Urothelium cell line (cell line): Measurements from ENCODE around the gene NAPEPLD.
A peak's percentile ranks its signal among the peaks of the same experiment; 100 is the strongest.
"Not testable (repeated sequence)": the region's sequence is repeated elsewhere in the genome, so short reads cannot be mapped to it uniquely, and the experiment has no call there.

ENCODE experiments used
- DNase-seq: peaks from one replicate; pipeline ENCODE4 v3.0.0; 2011; ENCODE audit warnings: low spot score, mixed read lengths
- FAIRE-seq: peaks from 2 replicates; lab custom pipeline; 2011; peaks lifted over from hg19 to GRCh38; lab: Jason Lieb, UNC

NAPEPLD gene

DNA sequence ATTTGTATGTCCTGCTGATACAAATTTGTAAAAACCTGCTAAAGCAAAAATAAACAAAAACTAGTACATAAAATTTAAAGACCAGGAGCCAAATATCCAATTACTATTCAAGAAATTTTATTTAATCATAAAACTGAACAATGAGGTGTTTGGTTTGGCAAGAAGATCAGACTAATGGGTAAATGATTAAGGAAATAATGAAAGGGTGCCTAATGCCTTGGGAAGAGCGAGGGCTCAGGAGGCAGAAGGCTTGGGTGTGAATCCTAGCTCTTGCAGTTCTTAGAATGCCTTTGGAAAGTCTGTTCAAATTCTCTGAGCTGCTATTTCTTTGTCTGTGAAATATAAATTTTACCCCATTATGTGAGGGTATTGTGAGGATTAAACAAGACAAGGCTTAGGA is 32.4 kb downstream of the NAPEPLD start:
- FAIRE-seq (no peak), DNase-seq (no peak)

DNA sequence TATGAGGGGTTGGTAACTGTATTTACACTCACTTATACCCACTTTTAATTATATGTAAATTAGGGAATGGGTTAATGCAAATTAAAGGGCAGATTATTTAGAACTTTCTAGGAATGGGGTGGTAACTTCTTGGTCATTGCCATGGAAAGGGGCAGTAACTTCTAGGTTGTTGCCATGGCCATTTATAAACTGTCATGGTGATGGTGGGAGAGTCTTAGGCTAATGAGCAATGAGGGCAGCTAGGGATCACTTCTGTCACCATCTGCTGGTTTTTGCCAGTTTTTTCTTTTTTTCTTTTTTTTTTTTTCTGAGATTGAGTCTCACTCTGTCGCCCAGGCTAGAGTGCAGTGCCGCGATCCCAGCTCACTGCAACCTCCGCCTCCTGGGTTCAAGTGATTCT is 33.1 kb downstream of the NAPEPLD start:
- DNase-seq (no peak), FAIRE-seq (no peak)

DNA sequence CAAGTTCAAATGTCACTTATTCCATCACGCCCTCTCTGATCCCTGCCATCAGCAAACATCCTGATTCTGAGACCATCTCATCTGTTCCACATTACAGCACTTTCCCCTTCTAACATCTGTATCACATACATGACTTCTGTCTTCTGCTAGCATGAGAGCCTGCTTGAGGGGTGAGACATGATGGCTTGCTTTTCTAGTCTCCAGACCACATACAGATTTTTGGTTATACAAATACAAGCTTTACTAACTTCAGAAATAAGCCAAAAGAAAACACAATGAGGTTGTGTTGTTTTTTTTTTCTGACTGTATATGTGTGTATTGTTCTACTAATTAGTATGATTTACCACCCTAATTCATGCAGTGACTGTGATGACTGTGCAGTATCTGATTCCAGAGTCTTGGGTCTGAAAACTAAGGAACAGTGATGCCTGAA is 34.3 kb downstream of the NAPEPLD start:
- no peak for FAIRE-seq

DNA sequence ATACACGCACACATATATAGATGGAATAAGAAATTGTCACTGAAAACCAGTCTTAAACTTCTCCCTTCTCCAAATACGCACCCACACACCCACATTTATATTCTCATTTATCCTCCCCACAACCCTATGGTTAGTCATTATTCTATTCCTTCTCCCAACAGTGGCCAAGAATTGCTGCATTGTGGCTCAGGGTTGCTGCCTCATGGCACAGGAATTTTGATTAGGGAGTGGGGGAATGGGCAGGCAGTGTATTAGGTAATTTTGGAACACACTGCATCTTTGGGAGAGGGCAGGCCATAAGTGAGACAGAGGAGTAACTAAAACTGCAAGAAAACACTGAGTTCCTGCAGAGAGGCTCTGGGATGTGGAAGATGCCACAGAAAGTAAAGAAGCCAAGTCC is 35.7 kb downstream of the NAPEPLD start:
- FAIRE-seq, result peak; percentile 96
- peak; percentile 94 for DNase-seq

More for the DNA sequence above, 34.3 kb downstream of the NAPEPLD start:
- DNase-seq, result no peak

DNA sequence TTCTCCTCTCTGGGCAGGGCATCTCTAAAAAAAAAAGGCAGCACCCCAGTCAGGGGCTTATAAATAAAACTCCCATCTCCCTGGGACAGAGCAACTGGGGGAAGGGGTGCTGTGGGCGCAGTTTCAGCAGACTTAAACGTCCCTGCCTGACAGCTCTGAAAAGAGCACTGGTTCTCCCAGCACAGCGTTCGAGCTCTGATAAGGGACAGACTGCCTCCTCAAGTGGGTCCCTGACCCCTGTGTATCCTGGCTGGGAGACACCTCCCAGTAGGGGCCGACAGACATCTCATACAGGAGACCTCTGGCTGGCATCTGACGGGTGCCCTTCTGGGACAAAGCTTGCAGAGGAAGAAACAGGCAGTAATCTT is 42.2 kb downstream of the NAPEPLD start:
- FAIRE-seq, DNase-seq: not testable (repeated sequence)

DNA sequence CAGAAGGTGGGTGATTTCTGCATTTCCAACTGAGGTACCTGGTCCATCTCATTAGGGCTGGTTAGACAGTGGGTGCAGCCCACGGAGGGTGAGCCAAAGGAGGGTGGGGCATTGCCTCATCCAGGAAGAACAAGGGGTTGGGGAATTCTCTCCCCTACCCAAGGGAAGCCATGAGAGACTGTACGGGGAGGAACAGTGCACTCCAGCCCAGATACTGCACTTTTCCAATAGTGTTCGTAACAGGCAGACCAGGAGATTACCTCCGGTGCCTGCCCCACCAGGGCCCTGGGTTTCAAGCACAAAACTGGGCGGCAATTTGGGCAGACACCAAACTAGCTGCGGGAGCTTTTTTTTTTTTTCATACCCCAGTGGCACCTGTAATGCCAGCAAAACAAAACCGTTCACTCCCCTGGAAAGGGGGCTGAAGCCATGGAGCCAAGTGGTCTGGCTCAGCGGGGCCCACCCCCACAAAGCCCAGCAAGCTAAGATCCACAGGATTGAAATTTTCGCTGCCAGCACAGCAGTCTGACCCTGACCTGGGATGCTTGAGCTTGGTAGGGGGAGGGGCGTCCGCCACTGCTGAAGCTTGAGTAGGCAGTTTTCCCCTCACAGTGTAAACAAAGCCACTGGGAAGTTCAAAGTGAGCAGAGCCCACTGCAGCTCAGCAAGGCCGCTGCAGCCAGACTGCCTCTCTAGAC is 42.7 kb downstream of the NAPEPLD start:
- DNase-seq, result no peak
- FAIRE-seq, result no peak

DNA sequence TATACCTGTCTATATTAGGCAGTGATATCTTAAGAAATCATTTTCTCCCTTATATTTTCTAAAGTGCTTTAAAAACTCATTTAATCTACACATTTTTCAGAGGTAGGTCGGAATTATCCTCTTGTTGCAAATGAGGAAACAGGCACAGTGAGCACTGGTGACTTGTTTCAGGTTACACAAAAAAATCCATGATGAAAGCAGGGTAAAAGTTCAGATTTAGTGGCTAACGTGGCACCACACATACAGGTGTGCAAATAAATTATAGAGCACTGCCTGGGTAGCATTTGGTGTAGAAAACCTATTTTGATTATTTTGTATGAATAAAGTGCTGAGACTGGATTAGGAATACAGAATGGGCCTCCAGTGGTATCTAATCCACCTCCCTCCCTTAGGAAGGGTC is 47.4 kb downstream of the NAPEPLD start:
- FAIRE-seq (no peak), DNase-seq (no peak)

DNA sequence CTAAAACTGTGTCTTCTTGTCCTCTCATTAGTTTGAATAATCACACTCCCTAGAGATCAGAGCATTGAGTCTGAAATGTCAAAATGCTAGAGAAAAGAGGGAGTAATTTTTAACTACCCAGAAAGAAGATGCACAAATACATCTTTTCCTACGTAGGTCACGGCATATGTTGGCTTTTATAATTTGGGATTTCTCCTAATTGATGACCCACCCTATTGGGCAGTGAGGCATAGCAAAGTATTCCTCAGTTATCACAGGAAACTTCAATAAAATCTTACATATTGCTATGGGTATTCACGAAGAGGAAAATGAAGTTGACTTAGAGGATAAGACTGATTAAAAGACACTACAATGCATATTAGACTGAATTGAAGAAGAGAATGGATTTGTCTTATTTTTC is 48.6 kb downstream of the NAPEPLD start:
- no peak for DNase-seq

DNA sequence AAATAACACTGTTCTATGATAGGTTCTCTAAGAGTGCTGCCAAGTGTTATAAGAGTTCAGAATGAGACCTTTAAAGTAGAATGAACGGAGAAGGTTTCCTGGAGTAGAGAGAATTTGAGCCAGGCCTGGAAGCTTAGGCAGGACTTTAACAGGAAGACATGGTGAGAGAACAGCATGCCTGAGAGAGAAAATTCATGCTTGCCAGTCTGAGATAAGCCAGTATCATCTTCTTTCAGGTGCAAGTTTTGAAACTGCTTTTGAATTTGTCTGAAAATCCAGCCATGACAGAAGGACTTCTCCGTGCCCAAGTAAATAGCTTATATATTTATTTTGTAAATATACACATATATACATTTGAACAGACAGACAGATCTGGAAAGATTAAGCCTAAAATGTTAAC is 51.9 kb downstream of the NAPEPLD start:
- FAIRE-seq (no peak), DNase-seq (no peak)

More for the DNA sequence above, 48.6 kb downstream of the NAPEPLD start:
- FAIRE-seq, result no peak

DNA sequence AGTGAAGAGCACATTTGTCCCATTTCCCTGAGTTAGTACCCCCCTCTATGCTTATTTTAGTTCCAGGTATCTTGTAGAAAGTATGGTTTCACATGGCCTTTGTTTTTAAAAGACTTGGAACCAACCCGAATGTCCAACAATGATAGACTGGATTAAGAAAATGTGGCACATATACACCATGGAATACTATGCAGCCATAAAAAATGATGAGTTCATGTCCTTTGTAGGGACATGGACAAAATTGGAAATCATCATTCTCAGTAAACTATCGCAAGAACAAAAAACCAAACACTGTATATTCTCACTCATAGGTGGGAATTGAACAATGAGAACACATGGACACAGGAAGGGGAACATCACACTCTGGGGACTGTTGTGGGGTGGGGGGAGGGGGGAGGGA is 53.3 kb downstream of the NAPEPLD start:
- not testable (repeated sequence) for DNase-seq, FAIRE-seq

DNA sequence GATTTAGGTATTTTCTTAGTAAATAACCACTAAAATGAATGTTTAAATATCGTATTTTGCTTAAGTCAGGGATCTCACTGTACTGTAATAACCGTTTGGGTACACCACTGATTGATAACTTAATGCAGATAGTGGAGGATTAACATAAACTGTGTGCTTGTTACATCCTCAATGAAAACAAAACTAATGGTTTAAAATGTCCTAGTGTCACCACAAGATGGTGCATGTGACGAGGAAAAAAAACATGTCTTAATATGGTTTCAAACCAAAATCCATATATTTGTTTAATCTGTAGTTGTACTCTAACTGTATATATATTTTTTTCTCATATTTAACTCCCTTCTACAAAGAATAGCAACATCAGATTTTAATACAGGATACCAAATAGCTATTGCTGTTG is 54.8 kb downstream of the NAPEPLD start:
- FAIRE-seq, result no peak
- DNase-seq, result no peak

DNA sequence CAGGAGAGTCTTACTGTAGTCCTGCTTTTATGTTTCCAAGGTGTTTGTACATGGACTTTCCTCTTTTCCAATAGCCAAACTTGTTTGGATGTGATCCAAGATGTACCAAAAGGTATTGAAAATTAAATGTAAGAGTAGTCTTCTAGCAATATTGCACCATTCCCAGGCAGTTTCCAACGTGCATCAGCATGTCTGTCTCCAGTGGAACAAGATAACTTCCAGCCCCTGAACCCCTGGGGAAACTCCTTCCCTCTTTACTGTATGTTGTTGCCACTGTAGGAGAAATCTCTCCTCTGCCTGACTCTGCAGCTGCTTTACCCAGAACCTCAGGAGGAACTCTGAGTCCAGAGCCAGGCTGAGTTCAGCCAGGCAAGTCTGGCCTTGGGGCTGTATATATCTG is 55.5 kb downstream of the NAPEPLD start:
- no peak for FAIRE-seq
- no peak for DNase-seq

DNA sequence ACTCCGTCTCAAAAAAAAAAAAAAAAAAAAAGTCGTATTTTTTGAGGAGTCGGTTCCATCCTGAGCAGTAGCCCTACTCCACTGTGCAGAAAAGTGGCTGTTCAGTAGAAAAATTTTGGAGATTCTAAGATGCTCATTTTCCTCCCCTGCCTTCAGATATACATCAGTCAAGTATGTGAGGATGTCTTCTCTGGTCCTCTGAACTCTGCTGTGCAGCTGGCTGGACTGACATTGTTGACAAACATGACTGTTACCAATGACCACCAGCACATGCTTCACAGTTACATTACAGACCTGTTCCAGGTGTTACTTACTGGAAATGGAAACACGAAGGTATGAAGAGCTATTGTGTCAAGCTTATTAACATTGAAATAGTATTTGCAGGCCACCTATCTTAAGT is 56.6 kb downstream of the NAPEPLD start:
- not testable (repeated sequence) for DNase-seq

DNA sequence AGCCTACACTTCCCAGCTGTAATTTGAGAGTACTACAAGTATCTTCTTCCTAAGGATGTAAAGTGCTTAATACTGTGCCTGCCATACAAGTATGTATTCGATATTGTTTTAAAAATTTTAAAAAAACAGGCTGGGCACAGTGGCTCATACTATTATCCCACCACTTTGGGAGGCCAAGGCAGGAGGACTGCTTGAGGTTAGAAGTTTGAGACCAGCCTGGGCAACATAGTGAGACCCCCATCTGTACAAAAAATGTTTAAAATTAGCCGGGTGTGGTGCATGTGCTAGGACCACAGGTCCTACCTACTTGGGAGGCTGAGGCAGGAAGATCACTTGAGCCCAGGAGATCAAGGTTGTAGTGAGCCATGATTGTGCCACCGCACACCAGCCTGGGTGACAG is 65.7 kb downstream of the NAPEPLD start:
- FAIRE-seq (no peak), DNase-seq (no peak)

More for the DNA sequence above, 56.6 kb downstream of the NAPEPLD start:
- FAIRE-seq, result peak; percentile 81

DNA sequence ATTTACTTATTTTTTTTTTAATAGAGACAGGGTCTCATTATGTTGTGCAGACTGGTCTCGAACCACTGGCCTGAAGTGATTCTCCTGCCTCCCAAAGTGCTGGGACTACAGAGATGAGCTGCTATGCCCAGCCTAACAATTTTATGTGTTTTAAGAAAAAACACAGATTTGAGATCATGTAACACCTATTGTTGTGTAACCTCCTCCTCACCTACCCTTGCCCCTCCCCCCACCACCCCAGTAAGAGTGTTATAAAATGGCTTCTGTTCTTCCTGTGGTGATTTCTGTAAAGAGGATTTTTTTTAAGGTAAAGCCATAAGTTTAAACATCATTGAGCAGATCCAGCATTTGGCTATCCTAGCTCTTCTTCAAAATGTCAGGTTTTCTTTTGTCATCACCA is 66.4 kb downstream of the NAPEPLD start:
- FAIRE-seq (no peak), DNase-seq (no peak)

DNA sequence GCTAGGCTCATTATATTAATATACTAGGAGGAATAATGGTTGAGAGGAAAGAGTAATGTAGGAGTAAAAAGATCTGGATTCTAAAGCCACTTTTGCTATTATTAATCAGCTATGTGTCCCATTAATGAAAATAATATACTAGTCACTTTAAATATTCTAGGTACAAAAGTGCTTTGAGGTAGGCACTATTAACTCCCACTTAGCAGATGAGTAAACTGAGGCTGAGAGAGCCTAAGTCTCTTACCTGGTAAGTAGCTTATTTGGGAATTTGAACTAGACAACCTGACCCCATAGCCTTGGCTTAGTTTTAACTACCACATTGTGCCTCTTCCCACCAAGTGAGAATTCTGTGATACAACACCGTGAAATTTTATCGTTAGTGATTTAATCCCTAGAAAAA is 68.0 kb downstream of the NAPEPLD start:
- no peak for FAIRE-seq
- DNase-seq, result no peak

DNA sequence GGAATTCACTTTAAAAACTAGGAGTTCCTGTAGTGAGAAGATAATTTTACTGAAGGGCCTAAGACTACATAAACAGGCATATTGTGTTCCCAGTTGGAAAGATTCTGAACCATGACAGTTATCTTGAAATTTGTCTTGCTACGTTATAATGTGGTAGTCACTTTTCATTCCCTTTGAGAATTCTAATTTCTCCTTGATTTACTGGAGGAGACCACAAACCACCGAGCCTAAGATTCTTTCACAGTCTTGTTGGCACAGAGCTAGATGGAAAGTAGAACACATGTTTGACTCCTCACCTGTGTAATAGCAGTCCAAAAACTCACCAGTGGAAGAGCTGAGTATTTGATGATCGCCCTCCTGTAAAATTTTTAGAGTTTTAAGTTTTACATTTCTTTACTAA is 69.1 kb downstream of the NAPEPLD start:
- no peak for DNase-seq
- FAIRE-seq, result no peak

DNA sequence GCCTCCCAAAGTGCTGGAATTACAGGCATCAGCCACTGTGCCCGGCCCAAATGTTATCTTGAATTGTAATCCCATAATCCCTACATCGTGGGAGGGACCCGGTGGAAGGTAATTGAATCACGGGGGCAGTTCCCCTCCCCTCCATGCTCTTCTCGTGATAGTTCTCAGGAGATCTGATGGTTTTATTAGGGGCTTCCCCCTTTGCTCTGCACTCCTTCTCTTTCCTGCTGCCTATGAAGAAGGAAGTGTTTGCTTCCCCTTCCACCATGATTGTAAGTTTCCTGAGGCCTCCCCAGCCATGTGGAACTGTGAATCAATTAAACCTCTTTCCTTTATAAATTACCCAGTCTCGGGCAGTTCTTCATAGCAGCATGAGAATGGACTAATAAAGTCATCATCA is 70.7 kb downstream of the NAPEPLD start:
- not testable (repeated sequence) for FAIRE-seq, DNase-seq

DNA sequence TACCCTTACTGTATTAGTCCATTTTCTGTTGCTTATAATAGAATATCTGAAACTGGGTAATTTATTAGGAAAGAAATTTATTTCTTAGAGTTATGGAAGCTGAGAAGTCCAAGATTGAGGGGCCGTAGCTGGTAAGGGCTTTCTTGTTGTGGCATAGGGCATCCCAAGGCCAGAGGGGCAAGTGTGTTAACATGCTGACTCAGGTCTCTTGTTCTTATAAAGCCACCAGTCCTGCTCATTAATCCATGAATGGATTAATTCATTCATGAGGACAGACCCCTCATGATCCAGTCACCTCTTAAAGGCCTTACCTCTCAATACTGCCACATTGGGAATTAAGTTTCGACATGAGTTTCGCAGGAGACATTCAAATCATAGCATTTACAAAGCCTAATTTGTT is 71.6 kb downstream of the NAPEPLD start:
- DNase-seq (no peak), FAIRE-seq (no peak)

DNA sequence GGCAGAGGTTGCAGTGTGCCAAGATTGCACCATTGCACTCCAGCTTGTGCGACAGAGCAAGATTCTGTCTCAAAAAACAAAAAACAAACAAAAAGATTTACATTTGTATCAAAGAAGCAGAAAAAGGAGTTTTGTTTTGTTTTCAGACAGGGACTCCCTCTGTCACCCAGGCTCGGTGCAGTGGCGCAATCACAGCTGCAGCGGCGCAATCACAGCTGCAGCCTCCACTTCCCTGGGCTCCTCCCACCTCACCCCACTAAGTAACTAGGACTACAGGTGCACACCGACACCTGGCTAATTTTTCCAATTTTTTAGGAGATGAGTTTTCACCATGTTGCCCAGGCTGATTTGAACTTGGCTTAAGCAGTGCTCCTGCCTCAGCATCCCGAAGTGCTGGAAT is 72.1 kb downstream of the NAPEPLD start:
- no peak for FAIRE-seq
- no peak for DNase-seq

DNA sequence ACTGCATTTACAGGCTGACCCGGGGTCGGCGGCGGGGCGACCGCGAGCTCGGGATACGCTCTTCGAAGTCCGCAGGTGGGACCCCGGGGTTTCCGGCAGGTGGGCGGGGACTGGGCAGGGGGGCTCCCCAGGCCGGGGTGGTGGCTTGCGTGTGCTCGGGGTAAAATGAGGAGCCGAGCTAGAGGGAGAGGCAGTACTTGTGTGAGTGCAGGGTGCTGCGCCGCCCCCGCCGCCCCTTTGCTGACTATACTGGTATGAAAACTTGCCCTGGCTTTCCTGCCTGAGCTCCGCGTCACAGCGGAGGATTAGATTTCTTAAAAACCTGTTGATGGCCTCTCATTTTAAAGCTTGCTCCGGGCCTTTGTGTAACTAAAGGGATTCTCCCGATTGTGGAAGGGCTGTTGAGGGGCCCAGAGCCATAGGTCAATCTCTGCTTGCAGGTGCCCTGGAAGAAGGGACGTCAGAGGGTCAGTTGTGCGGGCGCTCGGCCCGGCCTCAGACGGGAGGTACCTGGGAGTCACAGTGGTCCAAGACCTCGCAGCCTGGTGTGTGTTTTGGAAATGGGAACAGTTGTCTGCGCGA is 73.5 kb downstream of the NAPEPLD start:
- FAIRE-seq, result peak; percentile 5
- peak; percentile 70 for DNase-seq

DNA sequence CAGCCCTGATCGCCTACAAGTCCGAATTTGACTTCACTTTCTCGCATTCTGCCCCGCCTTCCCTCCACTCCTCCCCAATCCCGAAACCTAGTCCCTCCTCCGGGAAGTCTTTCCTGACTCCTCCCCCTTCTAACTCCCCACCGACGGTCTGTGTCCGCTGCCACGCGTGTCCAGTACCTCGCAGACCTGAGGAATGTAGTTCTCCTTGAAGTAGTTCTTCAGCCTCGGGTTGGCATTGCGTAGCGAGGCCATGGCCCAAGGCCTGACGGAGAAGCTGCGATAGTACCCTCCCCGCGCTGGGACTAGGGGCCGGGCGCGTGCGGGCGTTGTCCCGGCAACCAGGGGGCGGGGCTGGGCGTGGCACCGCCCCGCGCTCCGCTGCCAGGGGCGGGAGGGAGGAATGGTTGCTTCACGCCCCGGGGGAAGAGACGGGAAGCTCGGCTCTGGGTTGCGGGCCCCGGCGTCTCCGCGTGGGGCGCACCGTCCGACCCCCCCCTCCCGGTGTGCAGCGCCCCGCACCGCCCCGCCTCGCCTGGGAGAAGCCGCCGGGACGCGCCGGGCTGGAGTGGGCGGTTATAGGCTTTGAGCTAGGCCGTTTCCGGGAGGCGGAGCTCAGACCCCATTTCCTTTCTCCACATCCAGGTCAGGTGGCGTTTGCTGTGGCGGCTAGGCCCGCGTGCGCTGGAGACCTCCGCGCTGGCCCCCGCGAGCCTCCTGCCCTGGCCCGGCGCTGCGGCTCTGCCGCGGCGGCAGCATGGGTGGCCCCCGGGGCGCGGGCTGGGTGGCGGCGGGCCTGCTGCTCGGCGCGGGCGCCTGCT is 74.2 kb downstream of the NAPEPLD start, which contains the start of the genes ARMC10 and FBXL13:
Gene ARMC10 (plus strand): TSS at position 622 of the 818 bp plus-strand sequence. CDS start 133 bp downstream, at position 755.
Gene FBXL13 (minus strand): TSS at position 278 of the 818 bp plus-strand sequence.
- FAIRE-seq, result peak; percentile 99
- DNase-seq, result peak; percentile 98
